Hepatocyte (in vitro differentiated cells): ENCODE data around the gene RUBCN. TPM values are rescaled to one million over a fixed set of nuclear protein-coding genes. Genes with fewer than 3 reads are reported as not detected.

ENCODE experiments used
- DNase-seq: peaks from one replicate; pipeline ENCODE4 v3.0.0-alpha.2; 2016; ENCODE audit warnings: low spot score
- H2AFZ ChIP-seq: fragments of 200-600 bp; sonication (generic); 2 replicates; pipeline ENCODE4 v1.6.0; 2016; ENCODE audit warnings: antibody characterized with exemption, mild to moderate bottlenecking
- H3K27ac ChIP-seq: fragments of 200-600 bp; sonication (generic); 2 replicates; pipeline ENCODE4 v1.5.1; 2016; ENCODE audit warnings: mild to moderate bottlenecking
- H3K27me3 ChIP-seq: fragments of 200-600 bp; sonication (generic); 2 replicates; pipeline ENCODE4 v1.6.1; 2016
- H3K36me3 ChIP-seq: fragments of 200-600 bp; sonication (generic); replicated peaks from 2 replicates; pipeline ENCODE4 v1.5.1; 2016; ENCODE audit warnings: low read depth; ENCODE audit not compliant: insufficient read depth
- H3K4me1 ChIP-seq: fragments of 200-600 bp; sonication (generic); 2 replicates; pipeline ENCODE4 v1.5.1; 2016; ENCODE audit warnings: mild to moderate bottlenecking, moderate library complexity; ENCODE audit not compliant: insufficient read depth
- H3K4me2 ChIP-seq: fragments of 200-600 bp; sonication (generic); 2 replicates; pipeline ENCODE4 v1.6.0; 2016
- H3K4me3 ChIP-seq: fragments of 200-600 bp; sonication (generic); 2 replicates; pipeline ENCODE4 v1.5.1; 2016; ENCODE audit warnings: mild to moderate bottlenecking
- H3K79me2 ChIP-seq: fragments of 200-600 bp; sonication (generic); 2 replicates; pipeline ENCODE4 v1.6.0; 2017; ENCODE audit warnings: mild to moderate bottlenecking
- H3K9me2 ChIP-seq: fragments of 200-600 bp; sonication (generic); replicated peaks from 2 replicates; pipeline ENCODE4 v1.6.0; 2017; ENCODE audit warnings: mild to moderate bottlenecking; ENCODE audit not compliant: insufficient read depth
- H3K9me3 ChIP-seq: fragments of 200-600 bp; sonication (generic); 2 replicates; pipeline ENCODE4 v1.5.1; 2016; ENCODE audit warnings: low read depth, mild to moderate bottlenecking
- H4K20me1 ChIP-seq: fragments of 200-600 bp; sonication (generic); 2 replicates; pipeline ENCODE4 v1.6.0; 2016; ENCODE audit warnings: mild to moderate bottlenecking; ENCODE audit not compliant: insufficient read depth, poor library complexity, severe bottlenecking
- EZH2 ChIP-seq: fragments of 200-600 bp; sonication (generic); IDR thresholded peaks from 2 replicates; pipeline ENCODE4 v1.6.1; 2016; ENCODE audit warnings: antibody characterized with exemption, mild to moderate bottlenecking, borderline replicate concordance
- EZH2phosphoT487 ChIP-seq: fragments of 200-600 bp; sonication (generic); IDR thresholded peaks from one replicate; pipeline ENCODE4 v1.6.1; 2018; ENCODE audit warnings: antibody characterized with exemption, mild to moderate bottlenecking, low read depth, moderate library complexity; ENCODE audit not compliant: unreplicated experiment, severe bottlenecking
- WGBS: methylation state at CpG from one replicate; pipeline ENCODE4 v1.1.6; 2016; ENCODE audit warnings: low lambda C conversion rate; ENCODE audit errors: missing lambda C conversion rate; 5-methylcytosine and 5-hydroxymethylcytosine counted together
- polyA plus RNA-seq: library from polyadenylated mRNA; unstranded; fragments of >200 nt; fragmentation: Nextera tagmentation; extraction: Ambion mirVana; gene quantifications from 2 replicates; pipeline ENCODE4 v1.2.1, GENCODE V29; 2016
- total RNA-seq: library from RNA; depleted of rRNA; stranded (reverse); fragments of >200 nt; gene quantifications from 2 replicates; pipeline ENCODE4 v1.2.3, GENCODE V29; 2014
- TF ChIP-seq, protein P1 (sequence below): fragments of 200-600 bp; sonication (generic); IDR thresholded peaks from 2 replicates; pipeline ENCODE4 v1.5.1; 2016; ENCODE audit warnings: antibody characterized with exemption, mild to moderate bottlenecking; ENCODE audit not compliant: poor library complexity

The RUBCN gene
- total and polyA plus RNA-seq, 2 experiments from 2014 or later = 7.2 to 11.0 TPM

DNA sequence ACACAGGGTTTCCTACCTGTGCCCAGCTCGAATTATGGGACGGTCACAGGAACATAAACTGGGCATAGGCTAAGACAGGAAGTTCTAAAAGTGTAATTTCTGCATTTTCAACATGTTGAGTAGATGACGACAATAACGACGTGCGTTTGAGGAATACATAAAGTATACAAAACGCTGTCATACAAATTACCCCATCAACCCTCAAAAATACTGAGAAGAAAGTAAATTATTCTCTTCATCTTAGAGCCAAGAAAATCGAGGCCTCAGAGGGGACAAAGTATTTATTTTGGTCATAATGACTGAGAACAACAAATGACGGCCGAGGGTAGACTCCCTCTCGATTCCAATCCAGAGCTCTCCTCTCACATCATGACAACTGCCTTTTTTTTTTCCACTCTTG, 60.8 kb downstream of the RUBCN start:
- Histone ChIP-seq H3K27ac (no peak overlapping the region), H4K20me1 (no peaks in the 10 kb centered on the region), H3K9me2 (no peaks in the 10 kb centered on the region), H2AFZ (no peak overlapping the region), H3K9me3 (no peaks in the 10 kb centered on the region), H3K36me3 (no peaks in the 10 kb centered on the region), H3K79me2 (no peaks in the 10 kb centered on the region), H3K4me1 (no peaks in the 10 kb centered on the region), H3K4me2 (no peak overlapping the region), H3K27me3 (no peaks in the 10 kb centered on the region), H3K4me3 (no peak overlapping the region)
- WGBS = 92% methylated on average over 11 of the region's 11 CpGs
- DNase-seq = no peak
- TF ChIP-seq EZH2phosphoT487 (no peak), EZH2 (no peak)
- TF ChIP-seq, protein P1, sequence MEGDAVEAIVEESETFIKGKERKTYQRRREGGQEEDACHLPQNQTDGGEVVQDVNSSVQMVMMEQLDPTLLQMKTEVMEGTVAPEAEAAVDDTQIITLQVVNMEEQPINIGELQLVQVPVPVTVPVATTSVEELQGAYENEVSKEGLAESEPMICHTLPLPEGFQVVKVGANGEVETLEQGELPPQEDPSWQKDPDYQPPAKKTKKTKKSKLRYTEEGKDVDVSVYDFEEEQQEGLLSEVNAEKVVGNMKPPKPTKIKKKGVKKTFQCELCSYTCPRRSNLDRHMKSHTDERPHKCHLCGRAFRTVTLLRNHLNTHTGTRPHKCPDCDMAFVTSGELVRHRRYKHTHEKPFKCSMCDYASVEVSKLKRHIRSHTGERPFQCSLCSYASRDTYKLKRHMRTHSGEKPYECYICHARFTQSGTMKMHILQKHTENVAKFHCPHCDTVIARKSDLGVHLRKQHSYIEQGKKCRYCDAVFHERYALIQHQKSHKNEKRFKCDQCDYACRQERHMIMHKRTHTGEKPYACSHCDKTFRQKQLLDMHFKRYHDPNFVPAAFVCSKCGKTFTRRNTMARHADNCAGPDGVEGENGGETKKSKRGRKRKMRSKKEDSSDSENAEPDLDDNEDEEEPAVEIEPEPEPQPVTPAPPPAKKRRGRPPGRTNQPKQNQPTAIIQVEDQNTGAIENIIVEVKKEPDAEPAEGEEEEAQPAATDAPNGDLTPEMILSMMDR = no peak

DNA sequence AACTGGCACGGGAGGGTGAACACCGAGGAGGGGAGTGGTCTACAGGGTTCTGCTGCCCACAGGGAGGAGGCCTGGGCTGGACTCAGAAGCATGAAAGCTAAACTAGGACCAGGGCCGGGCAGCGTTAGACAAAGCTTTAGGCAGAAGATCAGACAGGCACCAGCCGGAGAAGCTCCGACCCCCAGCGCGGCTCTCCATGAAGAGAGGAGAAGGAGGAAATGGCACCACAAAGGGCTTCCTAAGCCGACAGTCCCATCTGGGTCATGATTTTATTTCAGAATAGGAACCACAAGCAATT, 61.2 kb downstream of the RUBCN start:
- H3K36me3 ChIP-seq = no peaks in the 10 kb centered on the region
- WGBS = 98% methylated on average over 9 of the region's 9 CpGs

DNA sequence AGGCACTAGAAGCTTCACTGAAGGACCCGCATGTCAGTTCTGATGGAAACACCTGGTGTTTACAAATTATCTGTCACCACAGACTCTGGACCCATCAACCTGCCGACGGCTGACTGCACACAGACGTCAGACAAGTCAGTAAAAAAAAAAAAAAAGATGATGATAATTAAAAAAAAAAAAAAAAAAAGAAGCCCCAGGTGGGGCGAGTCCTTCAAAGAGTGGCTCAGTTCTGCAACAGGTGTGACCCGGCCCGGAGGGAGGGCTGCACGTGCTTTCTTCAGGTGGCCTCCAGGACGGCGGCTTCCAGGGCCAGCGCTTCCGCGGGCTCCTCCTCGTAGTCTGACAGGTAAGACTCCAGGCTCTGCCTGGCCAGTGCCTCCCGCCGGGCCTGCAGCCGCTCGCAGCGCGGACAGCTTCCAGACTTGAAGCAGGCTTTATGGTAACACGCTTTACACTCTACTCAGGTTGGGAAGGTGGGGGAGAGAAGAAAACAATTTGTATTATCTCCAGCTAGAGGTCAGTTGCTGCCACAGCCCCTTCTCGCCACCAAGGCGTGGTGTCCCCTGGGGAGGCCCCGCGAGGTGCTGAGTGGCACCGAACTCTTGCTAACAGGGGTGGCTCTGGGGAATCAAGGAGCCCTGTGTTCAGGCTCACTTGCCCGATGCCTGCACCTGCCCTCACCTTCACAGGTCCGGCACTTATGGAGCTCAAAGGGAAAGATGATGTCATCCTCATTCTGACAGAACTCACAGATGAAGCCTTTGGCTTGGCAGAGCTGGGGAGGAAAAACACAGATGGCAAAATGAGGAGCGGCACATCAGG, 61.8 kb downstream of the RUBCN start:
- no peak for DNase-seq
- no peaks in the 10 kb centered on the region for H3K36me3 ChIP-seq
- WGBS = 91% methylated on average over 28 of the region's 29 CpGs

More for the DNA sequence above, 61.2 kb downstream of the RUBCN start:
- no peaks in the 10 kb centered on the region for H3K4me1 ChIP-seq
- DNase-seq = no peak
- no peaks in the 10 kb centered on the region for H3K27me3 ChIP-seq
- H3K27ac ChIP-seq = no peak overlapping the region
- no peaks in the 10 kb centered on the region for H4K20me1 ChIP-seq
- no peak overlapping the region for H2AFZ ChIP-seq
- no peak overlapping the region for H3K4me3 ChIP-seq
- H3K79me2 ChIP-seq = no peaks in the 10 kb centered on the region
- H3K9me3 ChIP-seq = no peaks in the 10 kb centered on the region
- H3K4me2 ChIP-seq = no peak overlapping the region
- TF ChIP-seq EZH2 (no peak), EZH2phosphoT487 (no peak)
- TF ChIP-seq, protein P1 = no peak
- no peaks in the 10 kb centered on the region for H3K9me2 ChIP-seq

More for the DNA sequence above, 61.8 kb downstream of the RUBCN start:
- H4K20me1 ChIP-seq = no peaks in the 10 kb centered on the region
- H3K9me3 ChIP-seq = no peaks in the 10 kb centered on the region
- no peak overlapping the region for H3K4me3 ChIP-seq
- H3K27ac ChIP-seq = no peak overlapping the region
- H3K4me1 ChIP-seq = no peaks in the 10 kb centered on the region
- TF ChIP-seq EZH2phosphoT487 (no peak), EZH2 (no peak)
- TF ChIP-seq, protein P1 = no peak
- no peak overlapping the region for H2AFZ ChIP-seq
- H3K4me2 ChIP-seq = no peak overlapping the region
- no peaks in the 10 kb centered on the region for H3K27me3 ChIP-seq
- no peaks in the 10 kb centered on the region for H3K79me2 ChIP-seq
- no peaks in the 10 kb centered on the region for H3K9me2 ChIP-seq
